GM19351 (cell line): ENCODE results near the gene BAHCC1.
"Not testable (repeated sequence)": the region's sequence is repeated elsewhere in the genome, so short reads cannot be mapped to it uniquely, and the experiment has no call there.

Experiments
- ATAC-seq: cut with Tn5 transposase; IDR thresholded peaks from one replicate; pipeline ENCODE4 v1.9.1; 2021; ENCODE audit warnings: mild to moderate bottlenecking, moderate library complexity; ENCODE audit not compliant: unreplicated experiment

Gene BAHCC1

DNA sequence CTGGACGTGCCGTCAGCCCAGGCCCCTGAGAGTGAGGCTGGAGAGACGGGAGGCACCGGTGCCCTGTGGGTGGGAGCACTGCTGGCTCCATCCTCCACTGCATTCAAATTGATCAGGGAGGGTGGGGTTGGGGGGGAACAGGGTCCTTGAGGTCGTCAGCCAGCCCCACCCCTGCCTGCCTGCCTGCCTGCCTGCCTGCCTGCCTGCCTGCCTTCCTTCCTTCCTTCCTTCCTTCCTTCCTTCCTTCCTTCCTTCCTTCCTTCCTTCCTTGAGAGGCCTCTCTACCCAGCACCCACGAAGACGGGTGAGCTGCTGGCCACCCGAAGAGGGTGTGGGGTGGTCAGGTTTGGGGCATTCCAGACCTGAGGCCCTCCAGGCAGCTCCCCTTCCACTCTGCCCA is 16.0 kb downstream of the BAHCC1 start:
- ATAC-seq = no peak

- ATAC-seq = peak; percentile 51
Measured at GRCh38 chr17:81412490-81413093, 17.3 kb downstream of the BAHCC1 start.

DNA sequence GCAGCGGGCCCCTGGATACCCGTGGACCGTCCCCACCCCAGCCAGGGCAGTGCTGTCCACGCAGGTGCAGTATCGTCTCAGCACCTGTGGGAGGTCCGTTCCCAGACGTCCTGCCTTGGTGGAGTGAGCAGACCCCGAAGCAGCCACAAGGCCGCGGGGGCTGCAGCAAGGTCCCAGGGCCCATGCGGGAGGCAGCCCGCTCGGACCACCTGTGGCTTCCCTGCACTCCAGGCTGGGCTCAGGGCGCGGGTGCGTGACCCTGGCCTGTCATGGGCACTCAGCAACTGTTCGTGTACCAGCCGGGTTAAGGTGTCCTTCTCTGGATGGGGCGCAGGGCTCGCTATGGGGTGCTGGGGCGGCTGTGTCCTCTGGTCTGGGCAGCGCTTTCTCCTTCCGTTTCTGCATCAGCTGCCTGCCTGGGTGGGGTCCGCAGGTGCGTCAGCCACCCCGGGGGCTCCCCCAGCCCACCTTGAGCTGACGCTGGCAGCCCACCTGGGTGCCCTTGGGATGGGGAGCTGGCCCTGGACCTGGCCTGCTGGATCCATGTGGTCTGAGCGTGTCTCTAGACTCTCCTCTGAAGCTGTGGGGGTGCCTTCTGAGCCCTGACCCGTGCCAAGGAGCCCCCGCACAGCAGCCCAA is 18.4 kb downstream of the BAHCC1 start:
- ATAC-seq = no peak

GRCh38 chr17:81414756-81415516 is 19.7 kb downstream of the BAHCC1 start:
- ATAC-seq = no peak

DNA sequence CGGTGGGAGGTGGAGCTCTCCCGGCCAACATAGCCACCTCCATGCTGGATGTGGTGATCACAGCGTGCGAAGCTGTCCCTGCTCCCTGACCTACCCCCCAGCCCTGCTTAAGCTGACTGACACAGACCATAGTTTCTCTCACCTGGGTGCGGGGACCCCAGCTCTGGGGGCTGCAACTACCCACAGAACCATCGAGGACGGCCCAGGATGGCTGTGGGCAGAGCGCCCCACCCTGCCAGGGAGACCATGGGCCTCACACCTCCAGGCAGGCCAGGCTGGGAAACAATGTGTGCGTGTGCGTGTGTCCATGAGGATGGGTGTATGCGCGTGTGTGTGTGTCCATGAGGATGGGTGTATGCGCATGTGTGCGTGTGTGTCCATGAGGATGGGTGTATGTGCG is 20.4 kb downstream of the BAHCC1 start:
- ATAC-seq = no peak

DNA sequence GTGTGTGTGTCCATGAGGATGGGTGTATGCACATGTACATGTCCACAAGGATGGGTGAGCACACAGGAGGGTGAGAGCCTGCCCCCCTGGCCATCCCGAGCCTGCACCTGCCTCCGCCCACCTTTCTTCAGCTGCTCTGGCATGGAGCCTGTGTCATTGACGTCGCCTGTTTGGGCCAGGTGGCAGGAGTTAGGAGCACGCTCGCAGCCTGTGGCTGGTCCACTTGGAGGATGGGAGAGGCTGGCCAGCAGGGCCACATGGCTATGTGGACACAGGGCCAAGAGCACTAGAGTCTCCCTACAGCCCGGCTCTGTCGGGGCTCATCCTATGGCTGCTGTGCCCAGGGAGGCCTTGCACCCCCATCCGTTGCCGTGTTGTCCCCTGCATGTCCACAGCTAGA is 21.4 kb downstream of the BAHCC1 start:
- no peak for ATAC-seq

- no peak for ATAC-seq
Measured at GRCh38 chr17:81417049-81417878, 22.0 kb downstream of the BAHCC1 start.

DNA sequence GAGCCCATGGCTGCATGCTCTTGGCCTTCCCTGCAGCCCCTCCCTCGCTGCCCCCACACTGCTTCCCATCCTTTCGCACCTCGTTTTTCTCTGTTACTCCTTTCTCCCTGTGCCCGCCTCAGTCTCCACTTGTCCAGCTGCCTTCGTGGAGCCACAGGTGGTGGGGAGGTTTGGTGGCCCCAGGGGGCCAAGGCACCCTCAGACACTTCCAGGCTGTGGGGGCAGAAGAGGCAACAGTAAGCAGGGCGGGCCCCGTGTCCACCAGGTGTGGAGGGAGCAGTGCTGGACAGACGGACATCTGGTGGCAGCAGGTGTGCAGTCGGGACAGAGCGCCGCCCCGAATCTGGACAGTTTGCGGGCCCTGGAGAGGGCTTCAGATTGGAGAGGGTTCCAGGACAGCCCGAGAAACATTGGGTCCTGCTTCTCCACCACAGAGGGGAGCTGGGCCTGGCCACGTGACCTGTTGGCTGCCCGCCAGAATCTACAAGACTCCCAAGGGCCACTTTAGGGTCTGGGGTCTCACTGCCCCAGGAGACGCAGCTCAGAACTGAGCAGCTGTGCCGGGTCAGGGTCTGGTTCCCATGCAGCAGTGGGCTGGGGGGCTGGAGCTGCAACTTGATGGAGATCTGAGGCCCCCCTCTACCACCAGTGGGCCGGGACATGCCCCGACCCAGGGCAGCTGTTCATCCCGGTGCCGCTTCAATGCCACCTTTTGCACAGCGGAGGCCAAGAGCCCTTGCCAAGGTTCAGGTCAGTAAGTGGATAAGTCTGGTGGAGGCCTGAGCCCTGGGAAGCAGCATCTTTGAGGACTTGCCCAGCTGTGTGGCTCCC is 22.8 kb downstream of the BAHCC1 start:
- no peak for ATAC-seq

DNA sequence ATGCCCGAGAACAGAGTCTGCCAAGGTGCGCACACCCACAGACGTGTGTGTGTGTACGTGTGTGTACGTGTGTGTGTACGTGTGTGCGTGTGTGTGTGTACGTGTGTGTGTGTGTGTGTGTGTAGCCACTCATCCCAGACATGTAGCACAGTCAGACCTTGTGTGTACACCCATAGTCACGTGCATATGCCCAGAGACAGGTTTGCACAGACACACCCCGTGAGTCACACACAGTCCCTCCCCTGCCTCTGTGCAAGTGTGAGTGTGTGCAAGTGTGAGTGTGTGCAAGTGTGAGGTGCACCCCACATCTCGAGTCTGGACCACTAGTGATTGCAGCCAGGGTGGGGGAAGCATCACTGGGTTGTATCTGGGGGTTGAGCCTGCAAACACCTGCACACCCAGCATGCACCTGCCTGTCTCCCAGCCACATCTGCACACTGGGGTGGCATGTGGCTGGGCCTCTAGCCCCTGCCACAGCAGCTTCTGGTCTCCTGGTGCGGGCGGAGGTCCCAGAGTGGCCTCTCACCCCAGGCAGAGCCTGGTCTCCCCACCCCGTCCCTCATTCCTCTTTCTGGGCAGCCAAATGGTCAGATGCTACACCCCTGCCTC is 23.6 kb downstream of the BAHCC1 start:
- ATAC-seq = no peak

DNA sequence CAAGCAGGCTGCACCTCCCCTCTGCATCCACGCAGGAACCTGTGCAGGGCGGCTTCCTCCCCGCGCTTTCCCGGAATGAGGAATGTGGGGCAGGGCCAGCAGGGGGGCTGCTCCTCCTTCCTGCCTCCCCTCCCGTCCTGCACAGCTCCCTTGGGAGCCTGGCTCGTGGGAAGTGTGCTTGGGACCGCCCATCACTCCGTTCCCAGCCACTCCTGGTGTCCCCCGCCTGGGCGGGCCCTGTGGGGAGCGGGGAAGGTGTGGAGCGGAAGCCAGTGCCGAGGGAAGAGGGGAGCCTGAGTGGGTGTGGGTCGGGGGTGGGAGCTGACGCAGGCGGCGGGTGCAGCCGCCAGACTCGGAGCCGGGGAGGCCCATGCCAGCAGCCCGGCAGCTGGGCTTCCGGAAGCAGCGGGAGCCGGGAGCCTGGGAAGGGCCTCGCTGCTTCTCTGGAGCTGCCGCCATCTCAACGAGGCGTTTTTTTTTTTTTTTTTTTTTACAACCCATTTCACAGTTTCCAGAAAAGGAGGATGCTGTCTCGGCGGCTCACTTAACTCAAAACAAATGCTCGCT is 24.1 kb downstream of the BAHCC1 start:
- no peak for ATAC-seq

- ATAC-seq = no peak
Measured at GRCh38 chr17:81419886-81420768, 24.9 kb downstream of the BAHCC1 start.

DNA sequence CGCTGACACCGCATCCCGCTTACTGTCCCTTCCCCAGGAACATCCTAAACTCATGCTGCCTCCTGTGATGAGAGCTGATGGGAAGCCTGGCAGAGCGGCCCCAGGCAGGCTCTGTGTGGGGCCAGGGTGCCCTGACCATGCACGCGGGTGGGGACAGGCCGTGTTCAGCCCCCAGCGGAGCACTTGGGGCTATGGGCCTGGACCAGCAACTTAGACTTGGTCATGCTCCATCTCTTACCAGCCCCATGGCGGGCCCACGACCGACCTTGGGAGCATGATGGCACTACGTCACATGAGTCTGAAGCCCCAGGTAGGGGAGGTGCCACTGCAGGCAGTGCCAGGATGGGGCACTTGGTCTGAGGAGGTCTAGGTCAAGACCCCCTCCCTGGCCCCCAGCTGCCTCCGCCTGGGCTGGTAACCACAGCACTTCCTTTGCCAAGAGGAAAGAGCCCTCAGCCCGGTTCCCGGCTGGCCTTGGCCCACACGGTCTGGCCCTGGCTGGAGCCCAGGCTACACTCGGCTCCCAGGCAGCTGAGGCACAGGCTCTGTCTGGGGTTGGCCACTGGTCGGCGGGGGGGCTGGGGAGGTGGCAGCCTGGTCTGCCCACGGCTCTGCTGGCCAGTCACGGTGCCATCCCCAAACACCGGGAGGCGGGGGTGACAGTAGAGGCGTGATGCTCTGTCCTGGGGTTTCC is 25.7 kb downstream of the BAHCC1 start:
- no peak for ATAC-seq

- ATAC-seq = no peak
Measured at GRCh38 chr17:81422776-81423697, 27.8 kb downstream of the BAHCC1 start.

GRCh38 chr17:81423698-81424071 is 28.4 kb downstream of the BAHCC1 start:
- no peak for ATAC-seq

DNA sequence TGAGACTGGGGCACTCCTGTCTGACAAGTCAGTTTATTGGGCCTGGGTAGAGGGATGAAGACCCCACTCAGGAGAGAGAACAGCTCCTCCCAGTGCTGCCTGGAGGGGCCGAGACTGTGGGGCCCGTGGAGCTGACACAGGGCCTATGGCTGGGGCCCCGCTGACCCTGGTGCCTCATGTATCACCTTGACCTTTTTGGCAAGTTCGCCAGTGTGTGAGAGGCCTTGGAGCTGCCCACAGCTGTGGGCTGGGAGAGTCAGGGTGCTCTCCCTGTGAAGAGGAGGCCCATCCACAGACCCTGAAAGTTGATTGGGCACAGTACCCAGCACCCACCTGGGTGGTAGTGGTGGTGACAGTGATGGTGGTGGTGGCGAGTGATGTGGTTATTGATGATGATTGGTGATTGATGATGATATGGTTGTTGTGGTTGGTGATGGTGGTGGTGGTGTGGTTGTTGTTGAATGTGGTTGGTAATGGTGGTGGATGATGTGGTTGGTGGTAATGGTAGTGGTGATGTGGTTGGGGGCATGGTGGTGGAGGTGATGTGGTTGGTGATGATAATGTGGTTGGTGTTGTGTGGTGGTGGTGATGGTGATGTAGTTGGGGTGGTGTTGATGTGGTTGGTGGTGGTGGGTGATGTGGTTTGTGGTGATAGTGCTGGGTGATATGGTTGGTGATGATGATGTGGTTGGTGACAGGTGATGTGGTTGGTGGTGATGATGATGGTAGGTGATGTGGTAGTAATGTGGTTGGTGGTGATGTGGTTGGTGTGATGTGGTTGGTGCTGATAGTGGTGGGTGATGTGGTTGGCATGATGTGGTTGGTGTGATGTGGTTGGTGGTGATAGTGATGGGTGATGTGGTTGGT is 29.1 kb downstream of the BAHCC1 start:
- ATAC-seq = no peak

- ATAC-seq = not testable (repeated sequence)
Measured at GRCh38 chr17:81425041-81425440, 29.8 kb downstream of the BAHCC1 start.
